ENCODE data around the gene RANGRF.

DNA sequence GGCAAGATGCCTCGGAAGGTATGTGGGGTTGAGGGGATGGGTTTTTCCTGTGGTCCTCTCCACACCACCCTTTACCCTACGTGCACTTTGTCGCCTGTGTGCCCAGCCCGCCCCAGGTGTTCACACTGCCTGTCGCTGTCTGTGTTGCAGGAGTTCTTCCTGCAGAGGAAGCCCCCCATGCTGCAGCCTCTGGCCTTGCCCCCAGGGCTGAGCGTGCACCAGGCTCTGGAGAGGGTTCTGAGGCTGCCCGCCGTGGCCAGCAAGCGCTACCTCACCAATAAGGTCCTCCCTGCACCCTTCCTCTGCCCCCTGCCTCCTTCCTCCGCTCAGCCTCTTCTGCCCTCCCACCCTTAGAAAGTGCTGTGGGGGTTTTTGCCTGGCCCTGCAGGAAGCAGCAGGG, 24.1 kb upstream of the RANGRF start:
- TF ChIP-seq, protein P1, sequence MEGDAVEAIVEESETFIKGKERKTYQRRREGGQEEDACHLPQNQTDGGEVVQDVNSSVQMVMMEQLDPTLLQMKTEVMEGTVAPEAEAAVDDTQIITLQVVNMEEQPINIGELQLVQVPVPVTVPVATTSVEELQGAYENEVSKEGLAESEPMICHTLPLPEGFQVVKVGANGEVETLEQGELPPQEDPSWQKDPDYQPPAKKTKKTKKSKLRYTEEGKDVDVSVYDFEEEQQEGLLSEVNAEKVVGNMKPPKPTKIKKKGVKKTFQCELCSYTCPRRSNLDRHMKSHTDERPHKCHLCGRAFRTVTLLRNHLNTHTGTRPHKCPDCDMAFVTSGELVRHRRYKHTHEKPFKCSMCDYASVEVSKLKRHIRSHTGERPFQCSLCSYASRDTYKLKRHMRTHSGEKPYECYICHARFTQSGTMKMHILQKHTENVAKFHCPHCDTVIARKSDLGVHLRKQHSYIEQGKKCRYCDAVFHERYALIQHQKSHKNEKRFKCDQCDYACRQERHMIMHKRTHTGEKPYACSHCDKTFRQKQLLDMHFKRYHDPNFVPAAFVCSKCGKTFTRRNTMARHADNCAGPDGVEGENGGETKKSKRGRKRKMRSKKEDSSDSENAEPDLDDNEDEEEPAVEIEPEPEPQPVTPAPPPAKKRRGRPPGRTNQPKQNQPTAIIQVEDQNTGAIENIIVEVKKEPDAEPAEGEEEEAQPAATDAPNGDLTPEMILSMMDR (IDR thresholded peaks at IDR 0.05; ENCODE audit: low read depth, low read length, missing input control): no peak
- TF ChIP-seq JUND (IDR thresholded peaks at IDR 0.05) (no peak), GABPA (IDR thresholded peaks at IDR 0.05 in 1 of 2, conservative IDR thresholded peaks at IDR 0.05 in 1 of 2) (no peak), TAF1 (conservative IDR thresholded peaks at IDR 0.05) (no peak), YY1 (IDR thresholded peaks at IDR 0.05) (no peak), SP1 (IDR thresholded peaks at IDR 0.05) (no peak), RXRA (IDR thresholded peaks at IDR 0.05) (no peak), RAD21 (IDR thresholded peaks at IDR 0.05) (no peak), EGR1 (IDR thresholded peaks at IDR 0.05; ENCODE audit: low read depth in 2 of 2) (no peak), FOXA1 (IDR thresholded peaks at IDR 0.05) (no peak)
- TF ChIP-seq, protein P2, sequence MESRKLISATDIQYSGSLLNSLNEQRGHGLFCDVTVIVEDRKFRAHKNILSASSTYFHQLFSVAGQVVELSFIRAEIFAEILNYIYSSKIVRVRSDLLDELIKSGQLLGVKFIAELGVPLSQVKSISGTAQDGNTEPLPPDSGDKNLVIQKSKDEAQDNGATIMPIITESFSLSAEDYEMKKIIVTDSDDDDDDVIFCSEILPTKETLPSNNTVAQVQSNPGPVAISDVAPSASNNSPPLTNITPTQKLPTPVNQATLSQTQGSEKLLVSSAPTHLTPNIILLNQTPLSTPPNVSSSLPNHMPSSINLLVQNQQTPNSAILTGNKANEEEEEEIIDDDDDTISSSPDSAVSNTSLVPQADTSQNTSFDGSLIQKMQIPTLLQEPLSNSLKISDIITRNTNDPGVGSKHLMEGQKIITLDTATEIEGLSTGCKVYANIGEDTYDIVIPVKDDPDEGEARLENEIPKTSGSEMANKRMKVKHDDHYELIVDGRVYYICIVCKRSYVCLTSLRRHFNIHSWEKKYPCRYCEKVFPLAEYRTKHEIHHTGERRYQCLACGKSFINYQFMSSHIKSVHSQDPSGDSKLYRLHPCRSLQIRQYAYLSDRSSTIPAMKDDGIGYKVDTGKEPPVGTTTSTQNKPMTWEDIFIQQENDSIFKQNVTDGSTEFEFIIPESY (IDR thresholded peaks at IDR 0.05): no peak
- TF ChIP-seq, protein P3, sequence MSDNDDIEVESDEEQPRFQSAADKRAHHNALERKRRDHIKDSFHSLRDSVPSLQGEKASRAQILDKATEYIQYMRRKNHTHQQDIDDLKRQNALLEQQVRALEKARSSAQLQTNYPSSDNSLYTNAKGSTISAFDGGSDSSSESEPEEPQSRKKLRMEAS (IDR thresholded peaks at IDR 0.05): no peak
- TF ChIP-seq, protein P4, sequence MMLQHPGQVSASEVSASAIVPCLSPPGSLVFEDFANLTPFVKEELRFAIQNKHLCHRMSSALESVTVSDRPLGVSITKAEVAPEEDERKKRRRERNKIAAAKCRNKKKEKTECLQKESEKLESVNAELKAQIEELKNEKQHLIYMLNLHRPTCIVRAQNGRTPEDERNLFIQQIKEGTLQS (IDR thresholded peaks at IDR 0.05): no peak
- TF ChIP-seq, protein P5, sequence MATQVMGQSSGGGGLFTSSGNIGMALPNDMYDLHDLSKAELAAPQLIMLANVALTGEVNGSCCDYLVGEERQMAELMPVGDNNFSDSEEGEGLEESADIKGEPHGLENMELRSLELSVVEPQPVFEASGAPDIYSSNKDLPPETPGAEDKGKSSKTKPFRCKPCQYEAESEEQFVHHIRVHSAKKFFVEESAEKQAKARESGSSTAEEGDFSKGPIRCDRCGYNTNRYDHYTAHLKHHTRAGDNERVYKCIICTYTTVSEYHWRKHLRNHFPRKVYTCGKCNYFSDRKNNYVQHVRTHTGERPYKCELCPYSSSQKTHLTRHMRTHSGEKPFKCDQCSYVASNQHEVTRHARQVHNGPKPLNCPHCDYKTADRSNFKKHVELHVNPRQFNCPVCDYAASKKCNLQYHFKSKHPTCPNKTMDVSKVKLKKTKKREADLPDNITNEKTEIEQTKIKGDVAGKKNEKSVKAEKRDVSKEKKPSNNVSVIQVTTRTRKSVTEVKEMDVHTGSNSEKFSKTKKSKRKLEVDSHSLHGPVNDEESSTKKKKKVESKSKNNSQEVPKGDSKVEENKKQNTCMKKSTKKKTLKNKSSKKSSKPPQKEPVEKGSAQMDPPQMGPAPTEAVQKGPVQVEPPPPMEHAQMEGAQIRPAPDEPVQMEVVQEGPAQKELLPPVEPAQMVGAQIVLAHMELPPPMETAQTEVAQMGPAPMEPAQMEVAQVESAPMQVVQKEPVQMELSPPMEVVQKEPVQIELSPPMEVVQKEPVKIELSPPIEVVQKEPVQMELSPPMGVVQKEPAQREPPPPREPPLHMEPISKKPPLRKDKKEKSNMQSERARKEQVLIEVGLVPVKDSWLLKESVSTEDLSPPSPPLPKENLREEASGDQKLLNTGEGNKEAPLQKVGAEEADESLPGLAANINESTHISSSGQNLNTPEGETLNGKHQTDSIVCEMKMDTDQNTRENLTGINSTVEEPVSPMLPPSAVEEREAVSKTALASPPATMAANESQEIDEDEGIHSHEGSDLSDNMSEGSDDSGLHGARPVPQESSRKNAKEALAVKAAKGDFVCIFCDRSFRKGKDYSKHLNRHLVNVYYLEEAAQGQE (IDR thresholded peaks at IDR 0.05): no peak

Data from liver (tissue), 3 donors.